PC-3 (cell line): ENCODE data around the gene LIPA.

Source experiments
- EZH2 ChIP-seq: fragments of 300-600 bp; sonication (generic); IDR thresholded peaks from one replicate; pipeline ENCODE4 v1.6.1; 2017; ENCODE audit warnings: antibody characterized with exemption, mild to moderate bottlenecking, low read length; ENCODE audit not compliant: unreplicated experiment
- TF ChIP-seq, protein P1 (sequence below): fragments of 300-600 bp; sonication (generic); conservative IDR thresholded peaks from 2 replicates; pipeline ENCODE4 v1.5.1; 2017; ENCODE audit warnings: antibody characterized with exemption, low read depth, mild to moderate bottlenecking, low read length

DNA sequence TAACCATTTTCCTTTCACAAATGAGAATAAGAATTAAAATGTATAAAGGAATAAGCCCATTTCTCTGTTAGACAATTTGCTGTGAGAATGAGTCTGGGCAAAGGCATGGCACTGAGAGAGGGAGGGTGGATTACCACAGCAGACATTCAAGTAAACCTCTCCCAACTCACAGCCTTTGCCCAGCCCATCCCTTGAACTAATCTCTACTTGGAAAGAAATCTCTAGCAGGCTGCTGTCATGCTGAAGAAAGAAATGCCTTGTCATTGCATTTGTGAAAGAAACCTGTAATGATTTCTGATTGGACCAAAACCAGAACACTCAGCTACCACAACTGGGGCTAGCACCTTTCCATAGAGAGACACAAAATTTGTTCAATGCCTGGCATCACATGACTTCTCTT is 83.7 kb downstream of the LIPA start:
- TF ChIP-seq EZH2, result no peak
- TF ChIP-seq, protein P1, sequence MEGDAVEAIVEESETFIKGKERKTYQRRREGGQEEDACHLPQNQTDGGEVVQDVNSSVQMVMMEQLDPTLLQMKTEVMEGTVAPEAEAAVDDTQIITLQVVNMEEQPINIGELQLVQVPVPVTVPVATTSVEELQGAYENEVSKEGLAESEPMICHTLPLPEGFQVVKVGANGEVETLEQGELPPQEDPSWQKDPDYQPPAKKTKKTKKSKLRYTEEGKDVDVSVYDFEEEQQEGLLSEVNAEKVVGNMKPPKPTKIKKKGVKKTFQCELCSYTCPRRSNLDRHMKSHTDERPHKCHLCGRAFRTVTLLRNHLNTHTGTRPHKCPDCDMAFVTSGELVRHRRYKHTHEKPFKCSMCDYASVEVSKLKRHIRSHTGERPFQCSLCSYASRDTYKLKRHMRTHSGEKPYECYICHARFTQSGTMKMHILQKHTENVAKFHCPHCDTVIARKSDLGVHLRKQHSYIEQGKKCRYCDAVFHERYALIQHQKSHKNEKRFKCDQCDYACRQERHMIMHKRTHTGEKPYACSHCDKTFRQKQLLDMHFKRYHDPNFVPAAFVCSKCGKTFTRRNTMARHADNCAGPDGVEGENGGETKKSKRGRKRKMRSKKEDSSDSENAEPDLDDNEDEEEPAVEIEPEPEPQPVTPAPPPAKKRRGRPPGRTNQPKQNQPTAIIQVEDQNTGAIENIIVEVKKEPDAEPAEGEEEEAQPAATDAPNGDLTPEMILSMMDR, result no peak
